A673 (cell line): ENCODE measurements around the gene APOL1.

Experiments used
- EZH2 ChIP-seq: fragments of 200-600 bp; sonication (generic); IDR thresholded peaks from 2 replicates; pipeline ENCODE4 v1.6.1; 2017; ENCODE audit warnings: borderline replicate concordance, low read depth, mild to moderate bottlenecking, mixed read lengths, antibody characterized with exemption, low read length; ENCODE audit not compliant: poor library complexity, severe bottlenecking
- TF ChIP-seq, protein P1 (sequence below): fragments of 300-800, 200-600 bp; sonication (generic); conservative IDR thresholded peaks from 2 replicates; pipeline ENCODE4 v1.5.1; 2017; ENCODE audit warnings: low read depth, mild to moderate bottlenecking, antibody characterized with exemption, low read length, moderate library complexity, mixed read lengths

DNA sequence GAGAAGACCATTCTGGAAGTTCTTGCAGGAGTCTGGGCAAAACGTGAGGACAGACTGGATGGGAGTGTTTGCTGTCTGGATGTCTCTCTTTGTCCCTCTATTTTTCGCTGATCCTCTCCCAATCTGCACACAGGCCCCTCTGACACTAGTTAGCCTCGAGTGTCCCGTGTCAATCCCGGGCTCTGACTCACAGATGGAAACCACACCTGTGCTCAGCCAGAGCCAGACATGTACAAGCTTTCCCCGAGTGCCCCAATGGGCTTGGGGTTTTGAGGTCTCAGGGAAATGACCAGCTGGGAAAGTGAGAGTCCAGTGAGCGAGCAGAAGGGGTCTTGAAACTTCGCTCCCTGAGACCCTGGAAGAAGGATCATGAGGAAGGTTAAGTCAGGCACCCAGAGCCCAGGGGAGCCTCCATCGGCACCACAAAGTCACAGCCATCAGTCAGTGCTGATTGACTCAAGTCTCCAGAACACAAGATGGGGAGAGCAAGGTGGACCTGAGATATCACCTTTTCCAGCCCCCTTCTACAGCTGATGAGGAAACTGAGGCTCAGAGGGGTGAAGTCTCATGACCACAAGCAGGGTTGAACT, 27.5 kb upstream of the APOL1 start:
- TF ChIP-seq, protein P1, sequence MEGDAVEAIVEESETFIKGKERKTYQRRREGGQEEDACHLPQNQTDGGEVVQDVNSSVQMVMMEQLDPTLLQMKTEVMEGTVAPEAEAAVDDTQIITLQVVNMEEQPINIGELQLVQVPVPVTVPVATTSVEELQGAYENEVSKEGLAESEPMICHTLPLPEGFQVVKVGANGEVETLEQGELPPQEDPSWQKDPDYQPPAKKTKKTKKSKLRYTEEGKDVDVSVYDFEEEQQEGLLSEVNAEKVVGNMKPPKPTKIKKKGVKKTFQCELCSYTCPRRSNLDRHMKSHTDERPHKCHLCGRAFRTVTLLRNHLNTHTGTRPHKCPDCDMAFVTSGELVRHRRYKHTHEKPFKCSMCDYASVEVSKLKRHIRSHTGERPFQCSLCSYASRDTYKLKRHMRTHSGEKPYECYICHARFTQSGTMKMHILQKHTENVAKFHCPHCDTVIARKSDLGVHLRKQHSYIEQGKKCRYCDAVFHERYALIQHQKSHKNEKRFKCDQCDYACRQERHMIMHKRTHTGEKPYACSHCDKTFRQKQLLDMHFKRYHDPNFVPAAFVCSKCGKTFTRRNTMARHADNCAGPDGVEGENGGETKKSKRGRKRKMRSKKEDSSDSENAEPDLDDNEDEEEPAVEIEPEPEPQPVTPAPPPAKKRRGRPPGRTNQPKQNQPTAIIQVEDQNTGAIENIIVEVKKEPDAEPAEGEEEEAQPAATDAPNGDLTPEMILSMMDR, result no peak
- no peak for TF ChIP-seq EZH2
